ENCODE results near the gene GULP1. TPM values are rescaled to one million over a fixed set of nuclear protein-coding genes. Genes with fewer than 3 reads are reported as not detected.

GULP1 gene
- total RNA-seq, 1 experiment from 2014 or later: 140 TPM

GRCh38 chr2:188378371-188378950 lies 86.8 kb downstream of the GULP1 start:
- no peak overlapping the region for H2AK5ac ChIP-seq (ENCODE audit: insufficient read length, low read length)
- no peak overlapping the region for H3K4ac ChIP-seq (ENCODE audit: low read depth, low read length)
- H2BK12ac ChIP-seq (ENCODE audit: insufficient read length, low read depth, low read length): no peak overlapping the region
- no peaks in the 10 kb centered on the region for H3K9me3 ChIP-seq (ENCODE audit: control insufficient read depth, low read depth, low read length)
- peaks cover 6% of the 10 kb centered on the region; the same call in 1 of the 2 replicates for H3K79me2 ChIP-seq (ENCODE audit: insufficient read depth, low read length)
- TF ChIP-seq CTCF (conservative IDR thresholded peaks at IDR 0.05): no peak
- H2BK5ac ChIP-seq (ENCODE audit: insufficient read length, low read length): no peak overlapping the region
- no peak overlapping the region for H3K4me2 ChIP-seq (ENCODE audit: insufficient read depth, insufficient read length, low read length)
- H3K27me3 Mint-ChIP-seq (ENCODE audit: low read depth): no peaks in the 10 kb centered on the region
- H3K9ac ChIP-seq (ENCODE audit: extremely low read depth, insufficient read length, low read length): no peak overlapping the region
- no peak overlapping the region for H2BK120ac ChIP-seq (ENCODE audit: low read depth, low read length, poor library complexity, severe bottlenecking)
- H2AFZ ChIP-seq (ENCODE audit: low read length): no peak overlapping the region
- H3K23ac ChIP-seq (ENCODE audit: insufficient read length, low read depth, low read length): no peak overlapping the region
- H3K4me1 ChIP-seq (ENCODE audit: insufficient read depth, low read length): no peaks in the 10 kb centered on the region; the same call in 1 of the 2 replicates
- H3K36me3 Mint-ChIP-seq (ENCODE audit: insufficient read depth in 1 of 3, low read depth in 3 of 3): peaks cover 14 to 18% (median 18%) of the 10 kb centered on the region in 3 experiments
- H3K23me2 ChIP-seq (ENCODE audit: insufficient read length, low read depth, low read length, poor library complexity, severe bottlenecking): no peaks in the 10 kb centered on the region
- no peak overlapping the region for H3K18ac ChIP-seq (ENCODE audit: insufficient read length, low read depth, low read length)
- no peak overlapping the region for H2BK20ac ChIP-seq (ENCODE audit: low read depth, low read length, poor library complexity, severe bottlenecking)
- H3K27ac Mint-ChIP-seq: peak overlapping the region in 1 of 3 experiments; percentile 59; a peak in 2 of 7 replicates
- no peak overlapping the region for H3K56ac ChIP-seq (ENCODE audit: insufficient read length, low read depth, low read length)
- no peak overlapping the region for H4K5ac ChIP-seq (ENCODE audit: insufficient read length, low read depth, low read length)
- H3T11ph ChIP-seq (ENCODE audit: low read length): no peak overlapping the region
- H3K79me1 ChIP-seq (ENCODE audit: insufficient read depth, low read depth, low read length, poor library complexity, severe bottlenecking): no peaks in the 10 kb centered on the region
- H3K27me3 ChIP-seq (ENCODE audit: insufficient read depth, low read length): no peaks in the 10 kb centered on the region
- peaks cover 11 to 12% of the 10 kb centered on the region in 2 experiments for H3K9me3 Mint-ChIP-seq
- peaks cover 12 to 15% of the 10 kb centered on the region in 2 experiments for H3K4me1 Mint-ChIP-seq
- H4K91ac ChIP-seq (ENCODE audit: insufficient read length, low read depth, low read length): no peak overlapping the region
- H3K14ac ChIP-seq (ENCODE audit: insufficient read depth, low read length): no peak overlapping the region
- WGBS (ENCODE audit: extremely low coverage, insufficient read length, low lambda C conversion rate): 100% methylated on average over 1 of the region's 5 CpGs
- H3K4me3 Mint-ChIP-seq: no peak overlapping the region
- no peak overlapping the region for H3K27ac ChIP-seq (ENCODE audit: insufficient read length, low read depth, low read length)
- no peak overlapping the region for H4K8ac ChIP-seq (replicated peaks; ENCODE audit: insufficient read length, low read depth, low read length)
- H2BK15ac ChIP-seq (ENCODE audit: low read depth, low read length): no peak overlapping the region
- no peaks in the 10 kb centered on the region for H4K20me1 ChIP-seq (ENCODE audit: control insufficient read depth, insufficient read depth, insufficient read length)
- DNase-seq: no peak
